Stimulated activated CD8-positive, alpha-beta memory T cell treated with anti-CD3 and anti-CD28 coated beads, Interleukin-12 subunit alpha, Interleukin-12 subunit beta, amount 100 ng/mL, for 24 hours (primary cell): ENCODE data around the gene RSAD1.
A peak's percentile ranks its signal among the peaks of the same experiment; 100 is the strongest.
"Not testable (repeated sequence)": the region's sequence is repeated elsewhere in the genome, so short reads cannot be mapped to it uniquely, and the experiment has no call there.

Experiments
- DNase-seq: peaks from one replicate; pipeline ENCODE4 v3.0.0-alpha.2; 2020; ENCODE audit errors: extremely low read depth

RSAD1 gene

GRCh38 chr17:50472761-50473161, 5.9 kb upstream of the RSAD1 start:
- DNase-seq, result not testable (repeated sequence)

- no peak for DNase-seq
Observed at GRCh38 chr17:50473901-50474300, 4.8 kb upstream of the RSAD1 start.

GRCh38 chr17:50474523-50474922, 4.1 kb upstream of the RSAD1 start:
- no peak for DNase-seq

DNA sequence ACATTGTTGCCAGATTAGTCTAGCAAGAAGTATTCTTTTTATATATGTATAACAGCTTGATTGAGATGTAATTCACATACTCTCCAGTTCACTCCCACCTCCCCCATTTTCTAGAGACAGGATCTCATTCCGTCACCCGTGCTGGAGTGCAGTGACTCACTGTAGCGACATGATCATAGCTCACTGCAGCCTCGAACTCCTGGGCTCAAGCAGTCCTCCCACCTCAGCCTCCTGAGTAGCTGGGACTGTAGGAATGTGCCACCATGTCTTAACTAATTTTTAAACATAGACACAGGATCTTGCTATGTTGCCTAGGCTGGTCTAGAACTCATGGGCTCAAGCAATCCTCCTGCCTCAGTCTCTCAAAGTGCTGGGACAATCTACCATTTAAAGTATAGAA, 3.3 kb upstream of the RSAD1 start:
- no peak for DNase-seq

DNA sequence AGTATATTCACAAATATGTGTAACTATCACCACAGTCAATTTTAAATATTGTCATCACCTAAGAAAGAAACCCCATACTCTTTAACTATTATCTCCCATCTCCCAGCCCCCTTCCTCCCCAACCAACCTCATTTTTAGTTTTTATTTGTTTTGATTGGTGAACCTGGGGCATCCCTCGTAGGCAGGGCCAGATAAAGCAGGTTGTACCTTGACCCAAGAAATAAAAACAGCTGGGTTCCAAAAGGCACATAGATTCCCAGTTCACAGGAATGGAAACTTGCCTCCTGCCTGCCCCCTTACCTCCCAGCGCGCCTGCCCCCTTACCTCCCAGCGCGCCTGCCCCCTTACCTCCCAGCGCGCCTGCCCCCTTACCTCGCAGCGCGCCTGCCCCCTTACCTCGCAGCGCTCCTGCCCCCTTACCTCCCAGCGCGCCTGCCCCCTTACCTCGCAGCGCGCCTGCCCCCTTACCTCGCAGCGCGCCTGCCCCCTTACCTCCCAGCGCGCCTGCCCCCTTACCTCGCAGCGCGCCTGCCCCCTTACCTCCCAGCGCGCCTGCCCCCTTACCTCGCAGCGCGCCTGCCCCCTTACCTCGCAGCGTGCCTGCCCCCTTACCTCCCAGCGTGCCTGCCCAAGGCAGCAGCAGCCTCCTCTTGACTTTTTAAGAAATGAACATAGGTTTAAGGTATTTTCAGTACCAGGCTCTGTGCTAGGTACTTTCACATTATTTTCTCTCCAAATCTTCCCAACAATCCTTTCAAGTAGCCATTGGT, 2.7 kb upstream of the RSAD1 start:
- not testable (repeated sequence) for DNase-seq

DNA sequence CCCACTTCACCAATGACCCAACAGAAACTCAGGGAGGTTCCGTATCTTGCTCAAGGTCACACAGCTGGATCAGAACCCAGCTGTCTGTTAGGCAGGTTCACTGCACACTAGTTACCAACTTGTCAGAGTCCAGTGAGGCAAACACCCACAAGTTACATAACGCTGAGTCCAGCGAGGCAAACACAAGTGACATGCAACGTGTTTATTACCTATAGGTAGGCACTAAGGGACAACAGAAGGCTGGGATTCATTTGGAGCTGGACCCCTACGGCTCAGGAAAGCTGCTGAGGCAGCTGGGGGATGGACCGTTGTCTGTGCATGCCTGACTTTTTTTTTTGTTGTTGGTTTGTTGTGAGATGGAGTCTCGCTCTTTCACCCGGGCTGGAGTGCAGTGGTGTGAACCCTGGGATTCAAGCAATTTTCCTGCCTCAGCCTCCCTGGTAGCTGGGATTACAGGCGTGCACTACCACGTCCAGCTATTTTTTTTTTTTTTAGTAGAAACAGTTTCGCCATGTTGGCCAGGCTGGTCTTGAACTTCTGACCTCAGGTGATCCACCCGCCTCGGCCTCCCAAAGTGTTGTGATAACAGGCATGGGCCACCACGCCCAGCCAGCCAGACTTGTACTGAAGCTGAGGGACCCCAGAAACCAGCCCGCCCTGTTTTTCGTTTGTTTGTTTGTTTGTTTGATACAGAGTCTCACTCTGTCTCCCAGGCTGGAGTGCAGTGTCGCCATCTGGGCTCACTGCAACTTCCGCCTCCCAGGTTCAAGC, 1.9 kb upstream of the RSAD1 start:
- no peak for DNase-seq

DNA sequence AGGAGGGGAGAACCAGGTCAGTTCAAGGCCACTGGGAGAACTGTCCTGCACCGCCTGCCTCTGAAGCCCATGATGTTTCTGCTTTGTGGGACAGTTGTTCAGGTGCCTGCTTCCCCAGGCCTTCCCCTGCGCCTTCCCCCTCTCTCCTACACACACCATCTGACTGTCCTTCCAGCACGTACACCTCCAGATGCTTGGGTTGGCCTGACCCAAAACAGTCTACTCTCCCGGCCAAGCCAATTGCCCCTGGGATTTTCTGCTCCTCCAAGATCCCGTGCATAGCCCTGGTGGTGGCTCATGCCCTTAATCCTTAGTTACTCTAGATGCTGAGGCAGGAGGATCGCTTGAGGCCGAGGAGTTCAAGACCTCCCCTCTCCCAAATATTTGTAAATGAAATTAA, 684 bp upstream of the RSAD1 start:
- no peak for DNase-seq

DNA sequence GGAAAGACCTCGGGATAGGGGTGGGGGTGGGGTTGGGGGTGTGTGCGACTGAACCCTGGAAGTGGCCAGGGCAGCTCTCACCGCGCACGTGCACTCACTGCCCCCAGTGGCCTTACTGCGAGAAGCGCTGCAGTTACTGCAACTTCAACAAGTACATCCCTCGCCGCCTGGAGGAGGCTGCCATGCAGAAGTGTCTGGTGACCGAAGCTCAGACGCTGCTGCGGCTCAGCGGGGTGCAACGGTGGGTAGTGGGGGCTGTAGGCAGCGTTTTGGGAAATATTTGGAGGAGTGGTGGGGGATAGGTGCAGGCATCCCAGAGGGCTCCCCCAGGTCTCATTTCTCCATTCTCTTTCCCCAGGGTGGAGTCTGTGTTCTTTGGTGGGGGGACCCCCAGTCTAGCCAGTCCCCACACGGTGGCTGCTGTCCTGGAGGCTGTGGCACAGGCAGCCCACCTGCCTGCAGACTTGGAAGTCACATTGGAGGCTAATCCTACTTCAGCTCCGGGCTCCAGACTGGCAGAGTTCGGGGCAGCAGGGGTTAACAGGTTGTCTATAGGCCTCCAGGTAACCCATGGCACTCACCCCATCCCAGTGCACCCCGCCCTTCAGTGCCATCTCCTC, 972 bp downstream of the RSAD1 start:
- DNase-seq, result peak; percentile 36

DNA sequence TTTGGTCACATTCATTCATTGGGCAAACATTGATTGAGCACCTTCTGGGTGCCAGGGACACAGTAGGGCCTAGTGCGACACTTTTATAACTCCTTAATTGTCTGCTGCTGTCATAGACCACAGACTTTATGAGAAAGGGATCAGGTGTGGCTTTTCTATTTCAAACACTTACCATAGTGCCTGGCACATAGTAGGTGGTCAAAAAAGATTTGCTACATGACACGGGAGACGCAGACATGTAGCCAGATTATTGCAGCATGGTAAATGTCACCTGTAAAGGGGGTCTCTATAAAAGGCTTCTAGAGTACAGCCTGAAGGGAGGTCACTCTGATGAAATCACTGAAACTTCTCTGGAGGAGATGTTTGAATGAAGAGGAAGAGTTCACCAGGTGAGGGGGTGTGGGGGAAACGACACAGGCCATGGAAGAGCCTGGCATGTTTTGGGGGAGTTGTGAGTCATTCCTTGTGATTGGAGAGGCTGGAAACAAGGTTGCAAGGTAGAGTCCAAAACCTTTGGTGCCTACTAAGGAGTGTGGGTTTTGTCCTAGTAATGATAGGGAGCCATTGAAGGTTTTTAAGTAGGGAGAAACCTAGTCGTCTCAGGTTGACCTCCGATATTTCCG, 1.6 kb downstream of the RSAD1 start:
- DNase-seq, result no peak

GRCh38 chr17:50480854-50481490, 2.3 kb downstream of the RSAD1 start:
- no peak for DNase-seq

- no peak for DNase-seq
Observed at GRCh38 chr17:50481648-50482047, 3.0 kb downstream of the RSAD1 start.

GRCh38 chr17:50482110-50482509, 3.5 kb downstream of the RSAD1 start:
- DNase-seq, result no peak

DNA sequence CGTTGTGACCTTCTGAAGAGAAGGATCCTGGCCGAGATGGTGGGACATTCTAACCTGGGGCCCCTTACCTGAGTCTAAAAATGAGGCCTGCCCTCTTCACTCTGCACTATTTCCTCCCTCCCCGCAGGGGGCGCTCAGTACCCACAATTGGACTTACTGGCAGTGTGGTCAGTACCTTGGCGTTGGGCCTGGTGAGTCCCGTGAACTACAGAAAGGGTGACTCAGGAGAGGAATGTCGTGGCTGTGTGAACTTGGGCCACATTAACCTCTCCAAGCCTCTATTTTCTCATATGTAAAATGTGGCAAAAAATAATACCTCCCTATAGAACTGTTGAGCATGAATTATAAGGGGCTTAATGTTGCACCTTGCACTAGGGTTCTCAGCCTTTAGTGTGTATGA, 3.9 kb downstream of the RSAD1 start:
- DNase-seq, result peak; percentile 39

DNA sequence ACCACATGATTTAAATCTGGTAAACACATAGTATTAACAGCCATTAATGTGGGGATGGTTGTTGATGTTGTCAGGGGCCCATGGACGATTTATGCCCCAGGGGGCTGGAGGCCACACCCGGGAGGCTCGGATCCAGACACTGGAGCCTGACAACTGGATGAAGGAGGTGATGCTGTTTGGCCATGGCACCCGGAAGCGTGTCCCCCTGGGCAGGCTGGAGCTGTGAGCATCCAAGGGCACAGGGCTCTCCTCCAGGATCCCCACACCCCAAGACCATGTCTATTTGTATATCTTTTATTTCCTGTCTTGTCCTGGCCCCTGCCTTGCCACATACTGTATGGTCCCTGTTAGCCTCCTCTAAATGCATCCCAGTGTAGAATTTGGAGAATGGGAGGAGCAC, 4.6 kb downstream of the RSAD1 start:
- no peak for DNase-seq

DNA sequence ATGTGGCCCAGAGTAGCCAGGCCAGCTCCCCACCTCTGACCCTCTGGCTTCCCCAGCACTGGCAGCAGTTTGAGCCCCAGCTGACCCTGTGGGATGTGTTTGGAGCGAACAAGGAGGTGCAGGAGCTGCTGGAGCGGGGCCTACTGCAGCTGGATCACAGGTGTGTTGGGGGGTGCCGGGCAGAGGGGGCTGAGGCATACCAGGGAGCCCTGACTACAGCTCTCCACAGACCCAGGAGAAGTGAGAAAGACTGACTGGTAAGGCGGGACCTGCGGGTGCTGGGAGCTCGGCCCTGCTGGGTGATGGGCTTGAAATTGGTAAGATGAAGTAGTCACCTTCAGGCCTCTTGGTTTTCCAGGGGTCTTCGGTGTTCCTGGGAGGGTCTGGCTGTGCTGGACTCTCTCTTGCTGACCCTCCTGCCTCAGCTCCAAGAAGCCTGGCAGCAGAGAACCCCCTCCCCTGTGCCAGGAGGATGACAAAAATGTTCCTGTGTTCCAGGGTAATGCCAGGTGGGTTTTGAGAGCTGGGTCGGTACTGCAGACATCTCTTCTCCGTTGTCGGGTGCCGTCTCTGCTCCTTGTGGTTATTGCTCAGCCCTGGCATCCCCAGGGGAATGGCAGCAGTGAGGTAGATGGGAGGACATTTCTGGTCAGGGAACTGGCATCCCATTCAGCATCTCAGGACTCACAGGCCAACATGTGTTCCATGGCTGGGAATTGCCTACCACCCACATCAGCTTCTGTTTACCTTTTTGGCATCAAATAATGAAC, 5.9 kb downstream of the RSAD1 start:
- DNase-seq, result no peak

- DNase-seq, result no peak
Observed at GRCh38 chr17:50487213-50488096, 8.8 kb downstream of the RSAD1 start.

DNA sequence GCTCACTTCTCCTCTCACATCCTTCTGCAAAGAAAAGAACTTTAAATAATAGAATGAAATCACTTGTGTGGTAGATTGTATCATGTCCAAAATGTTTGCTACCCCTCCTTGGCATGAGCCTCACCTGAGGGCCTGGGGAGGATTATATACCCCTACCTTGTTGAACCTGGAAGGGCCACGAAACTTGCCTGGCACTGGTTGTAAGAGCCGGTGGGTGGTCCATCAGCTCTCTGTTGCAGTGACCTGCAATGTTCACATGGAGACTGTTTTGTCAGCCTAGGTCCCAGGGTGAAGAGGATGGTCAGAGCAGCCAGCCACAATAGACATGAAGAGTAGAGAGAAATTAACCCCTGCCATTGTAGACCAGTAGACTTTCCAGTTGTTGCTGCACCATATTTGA, 10.2 kb downstream of the RSAD1 start:
- no peak for DNase-seq

DNA sequence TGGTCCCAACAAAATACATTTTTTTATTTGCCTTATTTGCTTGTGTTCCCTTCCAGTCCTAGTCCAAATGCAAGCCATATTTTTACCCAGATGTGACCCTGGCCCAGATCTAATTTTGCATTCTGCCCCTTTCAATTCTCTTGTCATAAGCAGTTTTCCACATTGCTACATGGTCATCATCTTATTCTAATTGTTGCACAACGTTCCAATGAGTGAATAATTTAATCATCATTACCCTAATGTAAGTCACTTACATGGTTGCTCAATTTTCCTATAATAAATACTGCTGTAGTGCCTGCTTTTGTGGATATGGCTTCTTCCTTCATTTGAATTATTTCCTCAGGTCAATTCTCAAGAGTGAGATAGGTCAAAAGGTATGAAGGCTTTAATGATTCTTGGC, 12.8 kb downstream of the RSAD1 start:
- no peak for DNase-seq

- no peak for DNase-seq
Observed at GRCh38 chr17:50492214-50492613, 13.6 kb downstream of the RSAD1 start.

- no peak for DNase-seq
Observed at GRCh38 chr17:50493744-50494143, 15.1 kb downstream of the RSAD1 start.
